Brain pericyte (primary cell): Measurements from ENCODE around the gene SCARB2.

ENCODE experiments used
- DNase-seq: peaks from one replicate; pipeline ENCODE4 v3.0.0-alpha.2; 2012; ENCODE audit warnings: low read depth, low spot score

SCARB2 gene

DNA sequence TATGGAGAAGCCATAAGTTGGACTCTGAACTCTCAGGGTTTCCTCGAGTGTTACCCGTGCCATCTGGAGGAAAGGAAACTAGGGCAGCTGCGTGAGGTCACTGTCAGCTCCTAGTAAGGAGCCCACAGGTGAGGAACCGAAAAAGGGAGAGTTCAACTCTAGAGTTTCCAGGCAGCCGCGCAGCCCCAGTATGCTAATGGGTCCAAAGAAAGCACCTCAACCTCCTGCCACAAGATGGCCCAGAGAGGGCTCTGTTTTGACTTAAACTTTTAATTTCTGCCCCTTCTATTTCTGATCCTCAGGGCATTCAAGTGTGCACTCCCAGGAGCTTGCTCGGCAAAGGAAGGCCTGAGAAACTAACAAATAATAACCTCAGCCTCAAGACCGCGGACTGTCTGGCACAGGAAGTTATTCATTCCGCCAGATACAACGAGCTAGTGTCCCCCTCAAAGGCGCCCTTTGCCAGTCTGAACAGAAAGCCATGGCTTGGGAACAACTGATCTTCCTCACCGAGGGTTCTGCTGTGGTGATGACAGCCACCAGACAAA lies 13.9 kb downstream of the SCARB2 start:
- no peak for DNase-seq

- DNase-seq = peak; percentile 50
Observed at GRCh38 chr4:76198411-76199237, 15.0 kb downstream of the SCARB2 start.

- peak; percentile 55 for DNase-seq
Observed at GRCh38 chr4:76197971-76198410, 15.6 kb downstream of the SCARB2 start.

DNA sequence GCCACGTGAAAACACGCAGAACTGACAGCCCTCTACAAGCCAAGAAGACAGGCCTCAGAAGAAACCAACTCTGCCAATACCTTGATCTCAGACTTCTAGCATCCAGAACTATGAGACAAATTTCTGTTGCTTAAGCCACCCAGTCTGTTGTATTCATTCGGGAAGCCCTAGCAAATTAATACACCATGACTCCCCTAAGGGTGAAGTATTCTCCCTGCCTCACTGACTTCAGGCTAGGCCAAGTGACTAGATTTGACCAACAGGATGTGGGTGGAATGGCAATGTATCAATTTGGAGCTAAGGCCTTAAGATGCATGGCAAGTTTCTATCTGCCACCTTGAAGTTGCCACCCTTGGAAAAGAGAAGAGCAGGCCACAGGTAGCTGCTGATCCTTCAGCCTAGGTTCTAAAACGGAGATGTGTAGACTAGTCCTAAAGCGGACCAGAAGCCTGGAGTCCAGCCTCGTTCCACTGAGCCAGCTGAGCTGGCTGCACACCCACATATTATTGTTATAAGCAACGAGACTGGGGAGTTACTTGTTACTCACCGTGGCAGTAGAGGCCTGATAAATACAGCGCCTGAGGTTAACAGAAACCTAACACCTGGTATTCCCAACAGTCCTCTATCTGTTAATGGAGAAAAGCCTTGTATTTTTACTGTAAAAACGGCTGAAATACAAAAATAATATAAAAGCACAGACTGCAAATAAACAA lies 16.4 kb downstream of the SCARB2 start:
- no peak for DNase-seq

DNA sequence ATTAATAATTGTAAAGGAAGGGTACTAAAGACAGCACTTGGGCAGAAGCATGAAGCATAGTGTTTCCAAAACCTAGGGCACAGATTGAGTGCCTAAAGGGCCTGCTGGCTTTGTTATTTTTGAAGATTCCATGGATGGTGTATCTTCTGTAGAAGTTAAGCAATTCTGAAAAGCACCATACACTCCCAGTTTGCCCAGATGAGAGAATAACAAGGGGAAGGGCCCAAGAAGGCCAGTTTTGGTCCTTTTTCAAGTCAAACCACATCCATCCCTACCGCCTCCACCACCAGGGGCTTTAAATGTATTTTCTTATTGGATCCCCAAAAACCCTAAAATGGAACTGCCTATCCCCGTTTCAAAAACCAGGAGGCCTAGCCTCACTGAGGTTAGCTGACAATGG lies 17.2 kb downstream of the SCARB2 start:
- no peak for DNase-seq

- no peak for DNase-seq
Observed at GRCh38 chr4:76195326-76195725, 18.3 kb downstream of the SCARB2 start.

- DNase-seq = no peak
Observed at GRCh38 chr4:76194325-76194724, 19.3 kb downstream of the SCARB2 start.

GRCh38 chr4:76192236-76192635 lies 21.4 kb downstream of the SCARB2 start:
- DNase-seq = no peak

DNA sequence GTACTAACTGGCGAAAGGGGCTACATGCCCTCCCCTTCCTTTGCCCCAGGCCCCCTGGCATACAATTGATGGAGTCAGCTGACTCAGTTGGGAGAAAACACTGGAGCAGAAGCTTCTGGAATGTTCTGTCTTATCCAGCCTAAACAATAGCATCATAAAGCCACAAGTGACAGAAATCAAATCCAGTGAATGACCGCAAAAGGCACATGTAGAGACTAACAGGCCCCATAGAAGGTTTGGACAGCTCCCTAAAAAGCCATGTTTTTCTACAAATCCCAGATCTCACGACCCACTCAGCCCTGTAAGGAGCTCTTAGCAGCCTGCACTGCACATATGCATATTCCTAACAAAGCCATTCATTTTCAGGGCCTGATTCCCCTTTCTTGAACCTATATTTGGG lies 25.1 kb downstream of the SCARB2 start:
- DNase-seq = no peak

GRCh38 chr4:76188149-76188548 lies 25.5 kb downstream of the SCARB2 start:
- no peak for DNase-seq

- DNase-seq = no peak
Observed at GRCh38 chr4:76187152-76187551, 26.5 kb downstream of the SCARB2 start.

DNA sequence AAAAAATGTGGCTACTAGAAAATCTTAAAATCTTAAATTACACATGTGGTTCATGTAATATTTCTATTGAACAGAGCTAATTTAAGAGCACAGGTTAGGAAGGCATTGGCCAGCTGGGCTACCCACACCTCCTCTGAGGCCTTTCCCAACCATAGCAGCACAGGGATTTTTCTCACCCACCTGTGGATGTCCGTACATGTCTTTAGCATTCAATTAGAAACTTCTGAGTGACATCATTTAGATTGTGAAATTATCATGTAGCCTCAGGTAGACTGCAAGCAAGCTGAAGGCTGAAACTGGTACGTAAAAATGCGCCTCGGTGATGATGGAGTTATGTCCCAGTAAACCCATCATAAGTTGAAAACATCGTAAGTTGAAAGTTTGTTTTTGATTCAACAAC lies 31.2 kb downstream of the SCARB2 start:
- DNase-seq = no peak

DNA sequence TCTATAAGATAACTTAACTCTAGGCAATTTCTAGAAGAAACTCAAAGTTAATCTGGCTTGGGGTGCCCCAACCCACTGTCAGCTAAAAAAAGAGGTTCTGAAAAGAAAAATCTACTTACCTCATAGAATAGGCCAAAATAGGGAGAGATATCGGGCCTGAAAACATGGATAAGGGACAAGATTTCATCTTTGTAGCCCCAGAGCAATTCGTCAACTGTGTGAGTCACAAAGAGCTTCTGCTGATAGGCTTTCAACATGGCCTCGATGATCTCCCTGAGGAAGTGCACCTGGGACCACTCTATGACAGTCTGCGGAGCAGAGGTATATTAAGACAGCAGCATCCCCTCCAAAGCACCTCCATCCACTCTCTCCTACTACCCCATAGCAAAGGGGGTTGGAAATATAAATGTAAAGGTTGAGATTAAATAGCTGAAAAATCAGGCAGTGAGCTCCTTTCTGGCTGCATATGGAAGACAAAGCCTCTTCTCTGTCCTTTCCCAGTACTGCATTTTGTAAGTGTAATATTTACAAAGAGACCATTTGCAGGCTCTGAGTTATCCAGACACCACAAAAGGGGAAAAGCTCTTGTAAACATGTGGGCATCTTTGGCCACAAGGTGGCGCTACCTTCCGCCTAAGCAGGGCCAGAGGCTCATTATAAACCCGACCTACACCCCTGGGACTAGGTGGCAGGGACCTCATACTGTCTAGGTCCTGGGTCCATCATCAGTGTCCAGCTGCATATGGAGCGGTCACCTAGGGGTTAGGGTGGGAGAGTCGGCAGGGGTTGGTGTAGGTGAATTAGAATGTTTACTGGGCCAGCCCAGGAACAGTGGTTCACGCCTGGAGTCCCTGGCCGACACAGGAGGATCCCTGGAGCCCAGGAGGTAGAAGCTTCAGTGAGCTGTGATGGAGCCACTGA lies 34.0 kb downstream of the SCARB2 start:
- DNase-seq = no peak

GRCh38 chr4:76178296-76178695 lies 35.3 kb downstream of the SCARB2 start:
- DNase-seq = no peak

DNA sequence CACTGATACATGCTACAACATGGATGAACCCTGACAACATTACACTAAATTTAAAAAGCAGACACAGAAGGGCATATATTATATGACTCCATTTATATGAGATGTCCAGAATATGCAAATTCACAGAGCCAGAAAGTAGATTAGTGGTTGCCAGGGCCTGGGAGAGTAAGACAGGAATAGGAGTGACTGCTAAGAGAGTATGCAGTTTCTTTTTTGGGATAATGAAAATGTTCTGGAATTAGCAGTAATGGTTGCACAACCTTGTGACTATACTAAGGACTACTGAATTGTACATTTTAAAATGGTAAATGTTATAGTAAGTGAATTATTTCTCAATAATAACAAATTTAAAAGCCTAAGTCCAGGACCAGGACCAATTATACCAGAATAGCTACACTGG lies 35.9 kb downstream of the SCARB2 start:
- no peak for DNase-seq

DNA sequence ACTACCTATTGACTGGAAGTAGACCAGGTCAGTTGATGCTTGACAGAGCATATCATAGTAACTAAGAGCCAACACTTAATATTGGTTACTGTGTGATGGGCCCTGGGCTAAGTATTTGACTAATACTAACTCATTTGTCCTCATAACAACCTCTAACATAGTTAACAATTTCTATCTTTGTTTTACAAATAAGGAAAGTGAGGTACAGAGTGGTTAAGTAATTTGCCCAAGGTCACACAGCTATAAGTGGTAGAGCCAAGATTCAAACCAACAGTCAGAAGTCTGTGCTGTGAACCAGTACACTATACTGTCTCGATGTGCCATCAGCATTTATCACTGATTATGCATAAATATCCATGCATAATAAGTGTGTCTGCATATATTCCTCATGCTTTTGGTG lies 38.3 kb downstream of the SCARB2 start:
- DNase-seq = no peak

DNA sequence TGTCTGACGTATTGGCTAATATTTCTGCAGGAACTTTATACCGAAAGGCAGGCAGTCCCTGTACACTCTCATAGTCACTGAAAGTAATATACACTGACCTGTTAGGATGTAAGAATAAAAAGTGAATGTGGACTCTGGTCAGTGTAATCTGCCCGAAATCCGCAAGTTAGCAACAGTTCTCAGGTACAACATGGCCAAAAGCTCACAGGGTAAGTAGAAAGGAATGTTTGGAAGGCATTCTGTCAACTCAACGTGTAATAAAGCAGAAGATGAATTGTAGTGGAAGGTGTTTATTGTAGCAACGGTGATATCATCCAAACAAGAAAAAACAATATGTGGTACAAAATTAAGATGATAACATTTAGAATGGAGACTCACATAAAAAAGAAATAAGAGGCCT lies 39.4 kb downstream of the SCARB2 start:
- DNase-seq = no peak

DNA sequence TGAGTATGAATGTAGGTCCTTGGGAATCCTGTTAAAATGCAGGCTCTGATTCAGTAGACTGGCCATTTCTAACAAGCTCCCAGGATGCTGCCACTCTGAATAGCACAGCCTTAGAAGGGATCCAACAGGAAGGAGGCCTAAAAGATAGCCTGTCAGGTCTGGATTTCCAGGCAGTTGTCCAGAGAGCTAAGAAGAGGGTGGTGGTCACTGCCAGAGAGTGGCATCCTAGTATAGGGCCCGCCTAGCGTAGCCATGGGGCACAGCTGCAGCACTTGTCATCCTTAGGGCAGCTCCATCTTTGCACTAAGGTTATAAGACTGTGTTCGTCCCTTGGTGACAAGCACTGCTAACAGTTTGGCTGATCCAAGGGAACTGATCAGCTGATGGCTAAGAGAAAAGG lies 44.9 kb downstream of the SCARB2 start:
- no peak for DNase-seq

DNA sequence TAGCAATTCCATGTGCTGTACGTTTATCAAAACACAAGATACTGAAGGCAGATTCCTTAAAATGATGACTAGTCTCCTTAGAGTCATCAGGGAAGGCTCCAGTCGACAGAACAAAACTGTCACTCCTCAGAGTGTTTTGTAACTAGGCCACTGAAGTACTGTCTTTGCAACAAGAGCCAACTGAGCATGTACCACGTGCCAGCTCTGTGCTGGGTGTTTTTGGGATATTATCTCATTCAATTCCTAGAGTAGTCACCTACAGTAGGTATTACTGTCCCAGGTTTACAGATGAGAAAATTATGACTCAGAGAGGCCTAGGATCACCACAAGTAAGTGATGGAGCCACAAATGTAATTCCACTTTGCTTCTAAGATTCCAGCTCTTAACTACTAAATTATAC lies 47.1 kb downstream of the SCARB2 start:
- no peak for DNase-seq

DNA sequence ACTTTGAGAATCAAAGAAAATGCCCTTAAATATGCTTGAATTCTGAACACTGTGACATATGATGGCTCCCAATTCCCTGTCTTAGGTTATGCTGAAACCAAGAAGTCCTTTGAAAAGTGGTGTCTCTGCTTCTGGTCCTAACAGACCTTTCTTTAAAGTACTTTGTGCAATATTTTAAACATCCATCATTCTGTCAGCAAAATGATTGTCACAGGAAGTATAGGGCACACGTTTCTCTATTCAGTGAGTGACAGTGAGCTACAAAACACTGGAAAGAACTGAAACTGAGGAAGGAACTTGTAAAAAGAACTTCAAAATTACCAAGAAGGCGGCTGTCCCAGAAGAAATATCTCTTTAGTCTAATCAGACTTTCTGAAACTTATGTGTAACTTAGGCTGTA lies 53.3 kb downstream of the SCARB2 start:
- DNase-seq = no peak

DNA sequence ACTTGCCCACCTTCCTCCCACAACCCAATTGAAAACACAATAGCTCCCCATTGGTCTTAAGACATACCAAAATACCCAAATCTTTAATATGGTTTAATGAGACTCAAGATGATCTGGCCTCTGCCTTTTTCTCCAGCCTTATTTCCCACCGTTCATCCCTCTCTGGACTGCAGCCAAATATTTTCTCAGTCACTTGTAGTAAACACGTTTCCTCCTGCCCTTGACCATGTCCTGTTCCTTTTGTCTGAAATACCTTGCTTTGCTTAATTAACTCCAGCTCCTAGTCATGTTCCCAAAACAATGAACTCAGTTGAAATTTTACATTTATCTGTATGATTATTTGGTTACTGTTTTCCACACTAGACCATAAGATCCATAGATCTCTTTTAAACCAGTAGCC lies 57.0 kb downstream of the SCARB2 start:
- no peak for DNase-seq

DNA sequence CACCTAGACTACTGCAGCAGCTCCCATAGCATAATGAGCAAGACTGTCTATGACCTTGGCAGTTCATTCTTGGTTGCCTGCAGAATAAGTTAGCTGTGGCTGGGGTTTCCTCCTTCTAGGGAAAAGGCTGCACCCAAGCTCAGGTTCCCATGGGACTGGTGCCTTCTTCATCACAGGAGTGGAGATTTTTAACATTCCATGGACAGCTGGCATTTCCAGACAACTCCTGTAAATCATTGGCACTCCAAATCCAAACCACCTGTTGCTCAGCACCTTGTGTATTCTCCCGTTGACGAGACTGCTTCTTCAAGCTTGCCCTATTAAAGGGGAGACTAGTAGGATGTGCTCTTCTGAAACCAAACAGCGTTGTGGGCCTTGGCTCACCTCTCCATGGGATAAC lies 57.6 kb downstream of the SCARB2 start:
- no peak for DNase-seq
